HL-60 (cell line): ENCODE results near the gene METRNL.
"Not testable (repeated sequence)": the region's sequence is repeated elsewhere in the genome, so short reads cannot be mapped to it uniquely, and the experiment has no call there.

ENCODE experiments used
- DNase-seq, 2 experiments: peaks; one replicate each; pipeline ENCODE4 v3.0.0-alpha.2; 2010 to 2020; ENCODE audit warnings: low read depth in 1 of 2, low spot score in 1 of 2
- H3K27ac ChIP-seq: fragments of 250-450 bp; sonication (Bioruptor Pico); replicated peaks from 2 replicates; pipeline ENCODE4 v1.5.1; 2020; ENCODE audit warnings: mild to moderate bottlenecking, moderate library complexity
- H3K27me3 ChIP-seq: fragments of 250-450 bp; sonication (Bioruptor Pico); 2 replicates; pipeline ENCODE4 v1.5.1; 2021; ENCODE audit warnings: mild to moderate bottlenecking, moderate library complexity; ENCODE audit not compliant: insufficient read depth, poor library complexity, severe bottlenecking
- H3K4me3 ChIP-seq: replicated peaks from 2 replicates; pipeline ENCODE4 v1.5.1; 2011; ENCODE audit warnings: mild to moderate bottlenecking, control low read depth, low read length; ENCODE audit not compliant: insufficient read depth
- GABPA ChIP-seq: IDR thresholded peaks from 2 replicates; pipeline ENCODE4 v1.6.1; 2012; ENCODE audit warnings: low read depth
- POLR2AphosphoS5 ChIP-seq: IDR thresholded peaks from 2 replicates; pipeline ENCODE4 v1.6.1; 2012; ENCODE audit warnings: low read depth
- SPI1 ChIP-seq: IDR thresholded peaks from 2 replicates; pipeline ENCODE4 v1.6.1; 2012; ENCODE audit warnings: low read depth, mild to moderate bottlenecking, borderline replicate concordance
- TF ChIP-seq, protein P1 (sequence below): IDR thresholded peaks from one replicate; pipeline ENCODE4 v1.5.1; 2011; ENCODE audit warnings: low read length, control low read depth, inconsistent platforms; ENCODE audit not compliant: insufficient read depth
- TF ChIP-seq, protein P2 (sequence below): IDR thresholded peaks from 2 replicates; pipeline ENCODE4 v1.6.1; 2012; ENCODE audit warnings: low read depth; ENCODE audit not compliant: insufficient replicate concordance

The METRNL gene

DNA sequence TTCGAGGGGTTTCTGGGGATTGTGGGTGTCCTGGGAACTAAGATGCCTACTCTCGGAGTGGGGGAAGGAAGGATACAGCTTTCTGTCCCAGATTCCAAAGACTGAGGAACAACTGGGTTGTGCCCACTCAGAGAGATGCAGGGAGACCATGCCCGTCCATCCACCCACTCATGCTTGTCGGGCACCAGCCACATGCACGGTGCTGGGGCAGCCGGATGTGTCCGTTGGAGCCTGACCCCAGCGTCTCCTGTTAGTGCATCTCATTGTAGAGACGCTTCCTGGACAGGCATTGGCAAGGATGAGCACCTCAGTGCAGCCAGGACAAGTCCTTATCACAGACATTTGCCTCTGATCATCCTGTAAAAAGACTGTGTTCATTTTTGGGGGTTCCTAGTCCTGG is 58.1 kb downstream of the METRNL start:
- no peak for DNase-seq
- no peak overlapping the region for H3K27ac ChIP-seq
- TF ChIP-seq POLR2AphosphoS5 = no peak
- TF ChIP-seq, protein P1, sequence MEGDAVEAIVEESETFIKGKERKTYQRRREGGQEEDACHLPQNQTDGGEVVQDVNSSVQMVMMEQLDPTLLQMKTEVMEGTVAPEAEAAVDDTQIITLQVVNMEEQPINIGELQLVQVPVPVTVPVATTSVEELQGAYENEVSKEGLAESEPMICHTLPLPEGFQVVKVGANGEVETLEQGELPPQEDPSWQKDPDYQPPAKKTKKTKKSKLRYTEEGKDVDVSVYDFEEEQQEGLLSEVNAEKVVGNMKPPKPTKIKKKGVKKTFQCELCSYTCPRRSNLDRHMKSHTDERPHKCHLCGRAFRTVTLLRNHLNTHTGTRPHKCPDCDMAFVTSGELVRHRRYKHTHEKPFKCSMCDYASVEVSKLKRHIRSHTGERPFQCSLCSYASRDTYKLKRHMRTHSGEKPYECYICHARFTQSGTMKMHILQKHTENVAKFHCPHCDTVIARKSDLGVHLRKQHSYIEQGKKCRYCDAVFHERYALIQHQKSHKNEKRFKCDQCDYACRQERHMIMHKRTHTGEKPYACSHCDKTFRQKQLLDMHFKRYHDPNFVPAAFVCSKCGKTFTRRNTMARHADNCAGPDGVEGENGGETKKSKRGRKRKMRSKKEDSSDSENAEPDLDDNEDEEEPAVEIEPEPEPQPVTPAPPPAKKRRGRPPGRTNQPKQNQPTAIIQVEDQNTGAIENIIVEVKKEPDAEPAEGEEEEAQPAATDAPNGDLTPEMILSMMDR = no peak
- TF ChIP-seq GABPA = no peak
- TF ChIP-seq, protein P2, sequence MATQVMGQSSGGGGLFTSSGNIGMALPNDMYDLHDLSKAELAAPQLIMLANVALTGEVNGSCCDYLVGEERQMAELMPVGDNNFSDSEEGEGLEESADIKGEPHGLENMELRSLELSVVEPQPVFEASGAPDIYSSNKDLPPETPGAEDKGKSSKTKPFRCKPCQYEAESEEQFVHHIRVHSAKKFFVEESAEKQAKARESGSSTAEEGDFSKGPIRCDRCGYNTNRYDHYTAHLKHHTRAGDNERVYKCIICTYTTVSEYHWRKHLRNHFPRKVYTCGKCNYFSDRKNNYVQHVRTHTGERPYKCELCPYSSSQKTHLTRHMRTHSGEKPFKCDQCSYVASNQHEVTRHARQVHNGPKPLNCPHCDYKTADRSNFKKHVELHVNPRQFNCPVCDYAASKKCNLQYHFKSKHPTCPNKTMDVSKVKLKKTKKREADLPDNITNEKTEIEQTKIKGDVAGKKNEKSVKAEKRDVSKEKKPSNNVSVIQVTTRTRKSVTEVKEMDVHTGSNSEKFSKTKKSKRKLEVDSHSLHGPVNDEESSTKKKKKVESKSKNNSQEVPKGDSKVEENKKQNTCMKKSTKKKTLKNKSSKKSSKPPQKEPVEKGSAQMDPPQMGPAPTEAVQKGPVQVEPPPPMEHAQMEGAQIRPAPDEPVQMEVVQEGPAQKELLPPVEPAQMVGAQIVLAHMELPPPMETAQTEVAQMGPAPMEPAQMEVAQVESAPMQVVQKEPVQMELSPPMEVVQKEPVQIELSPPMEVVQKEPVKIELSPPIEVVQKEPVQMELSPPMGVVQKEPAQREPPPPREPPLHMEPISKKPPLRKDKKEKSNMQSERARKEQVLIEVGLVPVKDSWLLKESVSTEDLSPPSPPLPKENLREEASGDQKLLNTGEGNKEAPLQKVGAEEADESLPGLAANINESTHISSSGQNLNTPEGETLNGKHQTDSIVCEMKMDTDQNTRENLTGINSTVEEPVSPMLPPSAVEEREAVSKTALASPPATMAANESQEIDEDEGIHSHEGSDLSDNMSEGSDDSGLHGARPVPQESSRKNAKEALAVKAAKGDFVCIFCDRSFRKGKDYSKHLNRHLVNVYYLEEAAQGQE = no peak

DNA sequence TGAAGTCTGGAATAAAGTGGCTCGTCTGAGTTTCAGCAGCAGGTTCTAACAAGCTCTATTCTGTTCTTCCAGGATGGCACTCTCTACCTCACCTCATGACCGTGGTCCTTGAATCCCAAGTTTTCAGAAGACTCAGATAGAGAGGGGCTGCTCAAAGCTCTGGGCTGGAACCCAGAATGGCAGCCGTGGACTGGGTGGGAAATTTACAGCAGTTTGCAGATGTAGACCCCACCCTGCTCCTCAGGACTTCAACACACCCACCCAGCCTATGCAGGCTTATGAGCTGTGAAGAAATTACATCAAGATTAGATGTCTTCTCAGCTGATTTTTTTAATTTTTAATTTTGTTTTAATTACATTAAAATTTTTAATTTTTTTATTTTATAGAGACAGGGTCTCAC is 59.4 kb downstream of the METRNL start:
- TF ChIP-seq POLR2AphosphoS5 = no peak
- TF ChIP-seq, protein P1 = no peak
- H3K4me3 ChIP-seq = no peak overlapping the region
- DNase-seq = no peak
- H3K27me3 ChIP-seq = no peaks in the 10 kb centered on the region
- no peak overlapping the region for H3K27ac ChIP-seq

More for the DNA sequence above, 58.1 kb downstream of the METRNL start:
- Histone ChIP-seq H3K4me3 (no peak overlapping the region), H3K27me3 (no peaks in the 10 kb centered on the region)

DNA sequence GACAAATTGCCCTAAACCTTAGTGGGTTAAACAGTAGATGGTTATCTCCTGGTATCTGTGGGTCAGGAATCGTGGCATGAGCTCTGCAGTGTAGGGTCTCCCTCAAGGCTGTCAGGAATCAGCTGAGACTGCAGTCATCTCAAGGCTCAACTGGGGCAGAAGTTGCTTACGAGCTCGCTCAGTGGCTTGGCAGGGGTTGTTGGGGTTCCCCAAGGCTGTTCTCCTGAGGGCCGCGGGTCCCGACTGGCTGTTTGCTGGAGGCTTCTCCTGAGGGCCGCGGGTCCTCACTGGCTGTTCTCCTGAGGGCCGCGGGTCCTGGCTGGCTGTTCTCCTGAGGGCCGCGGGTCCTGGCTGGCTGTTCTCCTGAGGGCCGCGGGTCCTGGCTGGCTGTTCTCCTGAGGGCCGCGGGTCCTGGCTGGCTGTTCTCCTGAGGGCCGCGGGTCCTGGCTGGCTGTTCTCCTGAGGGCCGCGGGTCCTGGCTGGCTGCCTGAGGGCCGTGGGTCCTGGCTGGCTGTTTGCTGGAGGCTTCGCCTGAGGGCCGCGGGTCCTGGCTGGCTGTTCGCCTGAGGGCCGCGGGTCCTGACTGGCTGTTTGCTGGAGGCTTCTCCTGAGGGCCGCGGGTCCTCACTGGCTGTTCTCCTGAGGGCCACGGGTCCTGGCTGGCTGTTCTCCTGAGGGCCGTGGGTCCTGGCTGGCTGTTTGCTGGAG is 60.3 kb downstream of the METRNL start:
- not testable (repeated sequence) for DNase-seq, H3K4me3 ChIP-seq, H3K27me3 ChIP-seq, H3K27ac ChIP-seq

DNA sequence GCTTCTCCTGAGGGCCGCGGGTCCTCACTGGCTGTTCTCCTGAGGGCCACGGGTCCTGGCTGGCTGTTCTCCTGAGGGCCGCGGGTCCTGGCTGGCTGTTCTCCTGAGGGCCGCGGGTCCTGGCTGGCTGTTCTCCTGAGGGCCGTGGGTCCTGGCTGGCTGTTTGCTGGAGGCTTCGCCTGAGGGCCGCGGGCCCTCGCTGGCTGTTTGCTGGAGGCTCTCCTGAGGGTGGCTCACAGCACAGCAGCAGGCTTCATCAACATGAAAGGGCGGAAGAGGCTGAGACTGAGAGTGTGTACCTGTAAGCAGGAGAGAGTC is 60.8 kb downstream of the METRNL start:
- not testable (repeated sequence) for H3K4me3 ChIP-seq, H3K27ac ChIP-seq, H3K27me3 ChIP-seq, DNase-seq

DNA sequence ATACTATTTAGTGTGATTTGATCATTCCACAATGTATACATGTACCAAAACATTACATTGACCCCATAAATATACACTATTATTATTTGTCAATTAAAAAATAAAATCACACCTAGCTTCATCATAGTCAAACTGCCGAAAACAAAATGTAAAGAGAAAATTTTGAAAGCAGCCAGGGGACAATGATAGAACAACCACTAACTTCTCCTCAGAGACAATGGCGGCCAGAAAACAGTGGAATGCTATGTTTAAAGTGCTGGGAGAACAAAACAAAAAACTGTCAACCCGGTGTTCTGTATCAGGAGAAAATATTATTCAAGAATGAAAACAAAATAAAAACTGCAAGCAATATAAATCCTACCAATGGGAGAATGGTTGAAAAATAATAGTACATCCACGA is 63.2 kb downstream of the METRNL start:
- Histone ChIP-seq H3K4me3 (no peak overlapping the region), H3K27ac (no peak overlapping the region), H3K27me3 (peaks cover 2% of the 10 kb centered on the region)
- TF ChIP-seq, protein P2 = no peak
- TF ChIP-seq SPI1 (no peak), POLR2AphosphoS5 (no peak), GABPA (no peak)
- TF ChIP-seq, protein P1 = no peak
- DNase-seq = no peak
